NCI-H1436 treated with DMSO at 0.1 percent for 48 hours (cell line): ENCODE data around the gene FAM200A.
A peak's percentile ranks its signal among the peaks of the same experiment; 100 is the strongest.
"Not testable (repeated sequence)": the region's sequence is repeated elsewhere in the genome, so short reads cannot be mapped to it uniquely, and the experiment has no call there.

Experiments used
- DNase-seq: peaks from one replicate; lab custom pipeline; 2025; lab: John Stamatoyannopoulos, UW

Gene FAM200A

DNA sequence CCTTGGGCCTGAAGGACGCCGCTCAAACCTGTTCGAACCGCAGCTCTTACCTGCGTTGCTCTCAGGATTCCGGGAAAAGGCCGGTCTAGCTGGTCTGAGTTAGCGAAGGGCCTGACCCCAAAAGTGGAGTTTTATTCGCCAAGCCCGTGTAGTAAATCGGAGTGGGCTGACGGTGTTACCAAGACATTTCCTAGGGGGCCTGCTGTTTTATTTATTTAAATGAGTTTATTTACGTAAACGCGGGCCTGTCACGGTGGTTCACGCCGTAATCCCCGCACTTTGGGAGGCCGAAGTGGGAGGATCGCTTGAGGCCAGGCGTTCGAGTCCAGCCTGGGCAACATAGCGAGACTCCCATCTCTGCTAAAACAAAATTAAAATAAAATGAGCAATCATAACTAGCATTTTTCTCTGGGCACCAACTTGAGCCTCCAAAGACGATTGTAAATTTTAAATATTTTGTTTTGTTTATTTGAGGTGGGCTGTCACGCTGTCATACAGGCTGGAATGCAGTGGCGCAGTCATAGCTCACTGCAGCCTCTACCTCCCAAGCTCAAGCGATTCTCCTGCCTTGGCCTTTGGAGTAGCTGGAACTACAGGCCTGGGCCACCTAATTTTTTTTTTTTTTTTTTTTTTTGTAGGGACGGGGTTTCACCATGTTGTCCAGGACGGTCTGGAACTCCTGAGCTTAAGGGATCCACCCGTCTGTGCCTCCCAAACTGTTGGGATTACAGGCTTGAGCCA is 7.4 kb upstream of the FAM200A start:
- no peak for DNase-seq

DNA sequence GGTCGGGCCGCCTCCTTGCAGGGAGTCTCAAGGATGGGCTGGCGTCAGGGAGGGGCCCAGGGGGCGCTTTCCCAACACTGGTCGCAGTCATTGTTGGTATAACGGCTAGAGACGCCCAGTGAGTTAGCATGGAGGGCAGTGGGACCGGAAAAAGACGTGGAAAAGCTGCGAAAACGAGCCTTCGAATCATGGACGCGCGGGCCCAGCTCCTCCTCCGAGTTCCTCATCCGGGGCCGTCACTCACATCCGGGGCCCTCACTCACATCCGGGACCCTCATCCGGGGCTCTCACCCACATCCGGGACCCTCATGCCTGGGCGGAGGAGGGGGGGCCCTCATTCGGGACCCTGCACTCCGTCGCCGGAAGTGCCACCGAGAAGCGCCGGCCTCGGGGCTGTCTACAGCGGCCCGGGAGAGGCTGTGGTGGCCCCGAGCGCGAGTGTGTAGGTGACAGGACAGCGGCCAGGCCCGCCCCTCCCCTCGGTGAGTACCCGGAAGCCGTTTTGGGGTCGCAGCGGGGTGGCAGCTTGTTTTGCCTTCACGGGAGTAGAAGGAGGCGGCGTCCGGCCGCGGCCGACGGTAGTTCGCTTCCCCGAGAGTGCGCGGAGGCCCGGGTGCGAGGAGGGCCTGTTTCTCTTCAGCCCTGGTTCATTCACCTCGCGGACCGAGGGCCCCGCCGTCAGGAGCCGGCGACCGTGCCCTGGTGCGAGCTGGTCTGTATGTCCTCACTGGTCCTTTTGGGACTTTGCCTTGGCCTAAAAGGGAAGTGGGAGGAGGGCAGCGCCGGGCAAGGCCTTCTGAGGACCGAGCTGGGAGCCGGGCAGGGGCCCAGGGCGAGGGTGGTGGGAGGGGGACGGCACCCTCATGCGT is 6.6 kb upstream of the FAM200A start, which contains the start of gene ZNF655:
ZNF655 (plus strand) TSS at position 337 of the 869 bp plus-strand sequence. CDS start 1,918 bp downstream, outside the sequence.
- peak; percentile 47 for DNase-seq

DNA sequence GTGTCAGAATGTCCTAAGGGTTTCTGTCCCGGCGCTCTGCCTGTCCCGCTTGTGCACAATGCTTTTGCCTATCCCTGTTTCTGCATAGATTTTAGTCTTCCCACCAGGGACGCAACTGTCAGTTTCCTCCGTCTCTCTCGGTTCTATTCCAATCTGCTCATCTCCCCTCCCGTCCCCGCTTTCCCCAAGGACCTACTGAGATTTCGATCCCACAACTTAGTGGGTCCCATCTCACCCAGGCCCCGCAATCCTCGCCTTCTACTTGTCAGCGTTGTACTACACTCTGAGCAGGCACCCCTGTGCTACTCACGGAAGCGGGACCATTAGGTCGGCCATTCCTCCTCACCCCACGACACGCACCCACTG is 6.0 kb upstream of the FAM200A start:
- no peak for DNase-seq

DNA sequence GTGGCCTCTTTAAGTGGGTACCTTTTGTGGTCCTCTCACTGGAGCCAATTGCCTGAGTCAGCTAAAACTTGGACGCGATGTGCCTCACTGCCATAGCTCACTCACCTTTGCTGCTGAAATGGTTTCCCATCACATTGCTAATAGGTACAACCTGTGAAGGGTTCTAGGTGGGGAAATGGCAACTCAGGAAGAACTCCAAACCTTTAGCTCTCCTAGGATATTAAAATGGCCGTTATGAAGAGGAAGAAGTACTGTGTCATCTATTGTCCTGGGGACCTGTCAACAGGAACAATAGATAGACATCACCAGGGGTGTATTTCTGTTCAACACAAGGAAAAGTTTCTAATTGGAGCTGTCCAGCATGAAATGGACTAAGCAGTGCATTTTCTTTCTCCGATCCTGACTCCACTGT is 5.3 kb upstream of the FAM200A start:
- DNase-seq, result no peak

DNA sequence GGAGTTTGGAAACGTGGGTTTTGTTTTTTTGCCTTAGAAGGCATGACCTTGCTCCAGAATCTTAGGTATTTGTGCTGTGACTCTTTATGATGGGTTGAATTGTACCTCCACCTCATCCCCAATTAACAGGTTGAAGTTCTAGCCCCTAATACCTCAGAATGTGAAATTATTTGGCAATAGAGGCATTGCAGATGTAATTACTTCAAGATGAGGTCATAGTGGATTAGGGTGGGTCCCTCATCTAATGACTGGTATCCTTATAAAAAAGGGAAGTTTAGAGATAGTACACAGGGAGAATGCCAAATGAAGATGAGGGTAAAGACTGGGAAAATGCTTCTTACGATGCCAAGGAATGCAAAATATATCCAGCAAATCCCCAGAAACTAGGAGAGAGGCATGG is 3.0 kb upstream of the FAM200A start:
- no peak for DNase-seq

DNA sequence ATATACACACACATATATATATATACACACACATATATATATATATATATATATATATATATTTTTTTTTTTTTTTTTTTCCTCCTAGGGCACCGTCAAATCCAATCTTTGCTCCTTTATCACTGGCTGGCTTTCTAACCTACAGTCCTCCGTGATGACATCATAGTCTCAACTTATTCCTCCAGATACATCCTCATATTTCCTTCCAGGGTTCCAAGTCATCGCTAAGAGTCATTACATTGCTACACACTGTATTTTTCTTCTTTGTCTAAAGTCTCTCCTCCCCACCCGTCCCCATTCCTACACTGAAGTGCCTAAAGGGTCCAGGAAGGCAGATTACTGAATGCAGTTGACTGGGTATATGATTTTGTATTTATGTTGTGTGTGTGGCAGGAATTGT is 1.1 kb upstream of the FAM200A start:
- no peak for DNase-seq

DNA sequence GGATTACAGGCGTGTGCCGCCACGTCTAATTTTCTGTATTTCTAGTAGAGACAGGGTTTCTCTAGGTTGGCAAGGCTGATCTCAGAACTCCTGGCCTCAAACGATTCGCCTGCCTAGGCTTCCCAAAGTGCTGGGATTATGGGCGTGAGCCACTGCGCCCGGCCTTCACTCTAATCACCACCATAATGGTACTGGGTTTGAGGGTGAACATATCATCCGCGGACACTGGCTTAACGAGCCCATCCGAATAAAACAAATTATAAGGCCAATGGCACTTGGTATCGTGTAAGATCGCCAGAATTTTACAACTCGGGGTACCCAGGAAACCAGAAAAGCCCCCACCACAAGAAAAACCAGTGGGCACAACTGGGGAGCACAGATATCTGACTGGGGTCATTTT is 580 bp downstream of the FAM200A start:
- DNase-seq, result no peak

DNA sequence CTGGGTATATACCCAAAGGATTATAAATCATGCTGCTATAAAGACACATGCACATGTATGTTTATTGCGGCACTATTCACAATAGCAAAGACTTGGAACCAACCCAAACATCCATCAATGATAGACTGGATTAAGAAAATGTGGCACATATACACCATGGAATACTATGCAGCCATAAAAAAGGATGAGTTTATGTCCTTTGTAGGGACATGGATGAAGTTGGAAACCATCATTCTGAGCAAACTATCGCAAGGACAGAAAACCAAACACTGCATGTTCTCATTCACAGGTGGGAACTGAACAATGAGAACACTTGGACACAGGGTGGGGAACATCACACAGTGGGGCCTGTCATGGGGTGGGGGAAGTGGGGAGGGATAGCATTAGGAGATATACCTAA is 2.4 kb downstream of the FAM200A start:
- DNase-seq, result not testable (repeated sequence)

DNA sequence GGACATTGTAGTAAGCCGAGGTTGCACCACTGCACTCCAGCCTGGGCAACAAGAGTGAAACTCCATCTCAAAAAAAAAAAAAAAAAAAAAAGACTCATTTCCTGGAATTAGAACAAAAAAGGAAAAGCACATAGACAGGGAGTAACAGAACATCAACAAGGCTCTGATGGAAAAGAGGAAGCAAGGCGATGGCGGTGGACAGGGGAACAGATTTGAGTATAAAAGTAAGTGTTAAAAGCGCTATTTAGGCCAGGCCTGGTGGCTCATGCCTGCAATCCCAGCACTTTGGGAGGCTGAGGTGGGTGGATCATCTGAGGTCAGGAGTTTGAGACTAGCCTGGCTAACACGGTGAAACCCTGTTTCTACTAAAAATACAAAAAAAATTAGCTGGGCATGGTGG is 6.6 kb downstream of the FAM200A start:
- DNase-seq, result not testable (repeated sequence)

DNA sequence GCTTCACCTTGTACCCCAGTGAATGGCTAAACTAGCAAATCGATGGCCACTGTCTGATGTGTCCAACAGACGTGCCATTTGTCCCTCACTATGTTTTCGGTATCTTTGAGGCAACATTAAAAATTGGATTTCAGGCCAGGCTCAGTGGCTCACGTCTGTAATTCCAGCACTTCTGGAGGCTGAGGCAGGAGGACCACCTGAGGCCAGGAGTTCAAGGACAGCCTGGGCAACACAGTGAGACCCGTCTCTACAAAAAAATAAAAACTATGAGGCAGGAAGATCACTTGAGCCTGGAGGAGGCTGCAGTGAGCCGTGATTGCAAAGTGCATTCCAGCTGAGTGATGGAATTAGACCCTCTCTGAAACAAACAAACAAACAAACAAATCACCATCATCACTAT is 8.0 kb downstream of the FAM200A start:
- no peak for DNase-seq

DNA sequence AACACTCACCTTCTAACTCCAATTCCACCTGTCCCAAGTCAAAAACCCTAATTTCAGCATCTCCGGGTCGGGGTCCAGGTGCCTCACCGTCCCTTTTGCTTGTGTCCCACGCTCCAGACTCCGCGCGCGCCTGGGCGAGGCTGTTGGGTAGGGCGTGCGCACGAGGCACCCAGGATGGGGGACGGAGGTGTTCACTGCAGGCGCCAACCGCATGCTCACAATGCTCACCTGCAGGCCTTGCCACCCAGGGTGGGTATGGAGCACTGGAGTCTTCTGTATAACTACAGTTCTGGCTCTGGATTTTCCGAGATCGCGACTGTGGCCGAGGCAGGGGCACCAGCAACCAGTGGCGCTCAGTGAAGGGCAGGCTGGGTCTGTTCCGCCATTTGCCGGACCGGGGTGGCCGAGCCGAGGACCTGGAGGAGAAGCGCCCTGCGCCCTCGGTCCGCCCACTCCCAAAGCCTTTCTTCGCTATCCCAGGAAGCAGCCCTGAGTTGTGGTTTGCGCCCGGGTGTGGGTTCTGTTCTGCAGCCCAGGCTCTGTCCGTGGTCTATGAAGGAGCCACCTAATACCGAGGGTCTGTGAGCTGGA is 8.7 kb downstream of the FAM200A start:
- no peak for DNase-seq

DNA sequence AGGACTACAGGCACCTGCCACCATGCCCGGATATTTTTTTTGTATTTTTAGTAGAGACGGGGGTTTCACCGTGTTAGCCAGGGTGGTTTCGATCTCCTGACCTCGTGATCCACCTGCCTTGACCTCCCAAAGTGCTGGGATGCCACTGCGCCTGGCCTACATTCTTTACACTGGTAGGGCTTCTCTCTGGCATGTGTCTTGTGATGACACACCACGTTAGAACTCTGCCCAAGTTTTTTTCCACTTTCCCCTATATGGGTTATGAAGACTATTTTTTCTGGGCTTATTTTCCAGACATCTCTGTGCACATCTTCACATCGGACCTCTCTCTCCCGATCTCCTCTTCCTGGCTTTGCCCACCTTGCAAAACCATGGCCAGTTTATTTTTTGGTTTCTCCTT is 10.7 kb downstream of the FAM200A start:
- DNase-seq, result no peak

DNA sequence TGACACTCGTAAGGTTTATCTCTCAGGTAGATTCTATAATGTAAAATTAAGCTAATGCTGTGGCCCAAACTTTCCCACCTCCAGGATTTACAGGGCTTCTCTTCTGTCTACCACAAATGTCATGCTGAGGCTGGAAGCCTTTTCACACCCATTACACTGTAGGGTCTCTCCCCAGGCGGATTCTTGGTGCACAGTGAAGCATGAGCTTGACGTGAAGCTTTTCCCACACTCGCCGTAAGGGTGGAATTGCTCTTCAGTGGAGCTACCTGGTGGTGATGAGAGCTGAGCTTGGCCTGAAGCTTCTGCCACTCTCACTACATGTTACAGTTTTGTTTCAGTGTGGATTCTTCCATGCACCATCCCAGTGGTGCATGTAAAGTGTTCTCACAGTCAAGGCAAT is 11.4 kb downstream of the FAM200A start:
- DNase-seq, result no peak

DNA sequence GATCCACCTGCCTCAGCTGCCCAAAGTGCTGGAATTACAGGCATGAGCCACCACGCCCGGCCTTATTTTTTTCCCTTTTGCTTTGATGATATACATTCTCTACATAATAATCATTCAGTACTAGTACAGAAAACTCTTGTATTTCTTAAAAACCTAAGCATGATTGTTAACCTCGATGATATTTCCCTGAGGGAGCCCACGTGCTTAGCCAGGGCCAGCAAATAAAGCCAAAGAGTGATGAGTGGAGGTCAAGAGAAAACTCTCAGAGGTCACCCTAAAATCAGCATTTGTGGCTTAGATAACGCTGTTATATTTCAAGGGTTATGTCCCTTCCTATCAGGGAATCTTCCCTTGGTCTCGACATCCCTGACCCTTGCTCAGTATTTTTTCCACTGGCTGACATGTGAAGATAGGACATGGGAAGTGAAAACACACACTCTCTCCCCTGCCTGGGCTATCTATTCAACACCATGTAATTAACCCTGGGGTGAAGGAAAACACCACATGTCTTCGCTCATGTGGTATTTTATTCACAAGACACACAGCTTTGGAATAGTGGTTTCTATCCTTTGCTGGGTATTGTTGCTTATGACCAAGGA is 12.6 kb downstream of the FAM200A start:
- DNase-seq, result no peak

DNA sequence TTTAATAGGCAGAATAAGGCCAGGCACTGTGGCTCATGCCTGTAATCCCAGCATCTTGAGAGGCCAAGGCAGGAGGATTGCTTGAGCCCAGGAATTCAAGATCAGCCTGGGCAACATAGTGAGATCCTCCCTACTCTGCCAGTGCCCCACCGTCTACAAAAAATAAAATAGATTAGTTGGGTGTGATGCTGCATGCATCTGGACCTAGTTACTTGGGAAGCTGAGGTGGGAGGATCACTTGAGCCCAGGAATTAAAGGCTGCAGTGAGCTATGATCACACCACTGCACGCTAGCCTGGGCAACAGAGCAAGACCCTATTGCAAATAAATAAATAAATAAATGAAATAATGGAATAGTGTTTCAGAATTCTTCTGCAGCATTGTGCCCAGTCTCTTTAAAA is 16.2 kb downstream of the FAM200A start:
- no peak for DNase-seq

DNA sequence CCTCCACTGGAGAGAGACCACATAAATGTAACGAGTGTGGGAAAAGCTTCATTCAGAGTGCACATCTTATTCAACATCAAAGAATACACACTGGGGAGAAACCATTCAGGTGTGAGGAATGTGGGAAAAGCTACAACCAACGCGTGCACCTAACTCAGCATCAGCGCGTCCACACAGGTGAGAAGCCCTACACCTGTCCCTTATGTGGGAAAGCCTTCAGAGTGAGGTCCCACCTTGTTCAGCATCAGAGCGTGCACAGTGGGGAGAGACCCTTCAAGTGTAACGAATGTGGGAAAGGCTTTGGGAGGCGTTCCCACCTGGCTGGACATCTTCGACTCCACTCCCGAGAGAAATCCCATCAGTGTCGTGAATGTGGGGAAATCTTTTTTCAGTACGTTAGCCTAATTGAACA is 20.6 kb downstream of the FAM200A start:
- no peak for DNase-seq

DNA sequence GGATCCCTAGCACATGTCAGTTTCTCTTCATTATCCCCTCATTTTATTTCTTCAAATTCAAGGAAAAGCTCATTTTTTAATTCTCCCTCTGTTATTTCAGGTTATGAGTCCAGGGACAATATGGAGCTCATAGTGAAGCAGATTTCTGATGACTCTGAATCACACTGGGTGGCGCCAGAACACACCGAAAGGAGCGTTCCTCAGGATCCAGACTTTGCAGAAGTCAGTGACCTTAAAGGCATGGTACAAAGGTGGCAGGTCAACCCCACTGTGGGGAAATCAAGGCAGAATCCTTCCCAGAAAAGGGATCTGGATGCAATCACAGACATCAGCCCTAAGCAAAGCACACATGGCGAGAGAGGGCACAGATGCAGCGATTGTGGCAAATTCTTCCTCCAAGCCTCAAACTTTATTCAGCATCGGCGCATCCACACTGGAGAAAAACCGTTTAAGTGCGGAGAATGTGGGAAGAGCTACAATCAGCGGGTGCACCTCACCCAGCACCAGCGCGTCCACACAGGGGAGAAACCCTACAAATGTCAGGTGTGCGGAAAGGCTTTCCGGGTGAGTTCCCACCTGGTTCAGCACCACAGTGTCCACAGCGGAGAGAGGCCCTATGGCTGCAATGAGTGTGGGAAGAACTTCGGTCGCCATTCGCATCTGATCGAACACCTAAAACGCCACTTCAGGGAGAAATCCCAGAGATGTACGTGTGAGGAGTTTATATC is 26.0 kb downstream of the FAM200A start:
- no peak for DNase-seq

DNA sequence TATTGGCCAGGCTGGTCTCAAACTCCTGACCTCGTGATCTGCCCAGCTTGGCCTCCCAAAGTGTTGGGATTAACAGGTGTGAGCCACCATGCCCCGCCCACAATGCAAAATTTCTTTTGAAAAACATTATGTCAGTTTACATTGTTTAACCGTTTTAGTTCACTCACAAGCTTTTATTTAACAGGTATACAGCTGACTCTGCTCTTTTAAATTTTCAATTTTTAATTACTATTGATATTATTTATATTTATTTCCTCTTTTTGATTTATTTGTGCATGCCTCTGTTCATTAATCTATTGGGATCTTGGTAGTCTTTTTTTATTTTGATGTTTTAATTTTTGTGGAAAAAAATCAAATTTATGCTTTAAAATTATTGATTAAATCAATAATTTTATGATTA is 30.5 kb downstream of the FAM200A start:
- DNase-seq, result no peak

DNA sequence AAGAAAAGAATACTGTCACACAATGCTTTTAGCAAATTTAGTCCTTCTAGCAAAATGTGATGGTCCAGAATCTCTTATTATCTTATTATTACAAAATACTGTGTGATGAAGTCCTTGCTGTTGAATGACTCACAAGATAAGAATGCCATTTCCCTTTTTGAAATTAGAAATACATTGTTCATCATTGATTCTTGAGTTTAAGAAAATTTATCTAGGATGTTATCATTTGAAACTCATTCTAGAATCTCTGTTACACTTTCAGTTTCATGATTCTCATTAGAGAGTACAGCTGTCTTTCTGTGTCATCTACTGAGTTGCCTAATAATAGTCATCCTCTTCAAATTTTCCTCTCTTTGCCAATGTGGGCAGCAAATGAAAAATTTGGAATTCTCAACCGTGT is 37.9 kb downstream of the FAM200A start:
- DNase-seq, result no peak

DNA sequence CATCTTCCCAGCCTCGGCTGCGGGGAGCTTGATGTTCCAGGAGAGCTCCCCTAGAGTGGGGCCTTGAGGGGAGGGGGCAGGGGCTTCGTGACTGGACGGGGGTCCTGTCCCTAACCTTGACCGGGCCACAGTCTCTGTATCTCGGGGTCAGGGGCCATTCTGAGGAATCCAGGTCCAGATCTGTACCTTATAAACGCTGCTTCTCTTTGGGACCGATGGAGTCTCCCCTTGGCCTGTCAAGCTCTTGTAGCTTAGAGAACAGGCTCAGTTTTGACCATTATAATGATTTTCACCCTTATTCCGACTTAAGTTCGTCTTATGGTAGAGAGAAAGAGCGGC is 46.6 kb downstream of the FAM200A start:
- no peak for DNase-seq

DNA sequence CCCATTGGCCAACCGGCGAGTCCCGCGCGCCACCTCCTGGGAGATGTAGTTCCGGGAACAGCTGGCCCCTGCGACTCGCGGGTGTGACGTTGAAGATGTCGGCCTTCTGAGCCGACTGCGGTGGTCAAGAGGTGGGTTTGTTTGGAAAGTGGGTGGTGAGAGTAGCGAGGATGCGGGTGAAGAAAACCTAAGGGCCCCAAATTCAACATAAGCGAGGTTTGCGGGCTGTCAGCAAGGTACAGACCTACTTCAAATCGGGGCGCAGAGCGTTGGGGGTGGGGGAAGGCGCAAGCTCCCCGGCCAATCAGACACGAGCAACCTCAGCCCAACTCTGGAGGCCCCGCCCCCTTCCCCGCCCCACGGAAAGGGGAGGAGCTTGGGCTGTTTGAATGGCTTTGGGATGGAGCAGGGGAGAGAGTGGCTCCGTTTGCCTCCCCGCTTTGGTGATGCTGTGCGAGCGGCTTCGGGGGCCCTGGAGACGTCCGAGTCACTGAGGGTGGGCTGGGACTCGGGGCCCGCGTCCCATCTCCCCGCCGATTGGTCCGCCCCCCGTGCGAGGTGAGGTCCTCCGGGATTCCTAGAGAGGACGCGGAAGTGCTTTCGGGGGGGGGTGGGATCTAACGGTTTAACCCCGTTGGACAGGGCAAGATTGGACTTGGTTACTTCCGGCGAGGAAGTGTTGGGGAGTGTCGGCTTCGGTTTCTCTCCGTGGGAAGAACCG is 47.2 kb downstream of the FAM200A start, which contains the start of gene ZKSCAN5:
ZKSCAN5 (plus strand) TSS at position 60 of the 721 bp plus-strand sequence. CDS start 1,383 bp downstream, outside the sequence.
- peak; percentile 86 for DNase-seq
